CD4-positive, alpha-beta T cell treated with Interleukin-17A for 1 hour (primary cell): Measurements from ENCODE around the gene MXRA8.

ENCODE experiments used
- DNase-seq: peaks from one replicate; pipeline ENCODE4 v3.0.0-alpha.2; 2020

Gene MXRA8

DNA sequence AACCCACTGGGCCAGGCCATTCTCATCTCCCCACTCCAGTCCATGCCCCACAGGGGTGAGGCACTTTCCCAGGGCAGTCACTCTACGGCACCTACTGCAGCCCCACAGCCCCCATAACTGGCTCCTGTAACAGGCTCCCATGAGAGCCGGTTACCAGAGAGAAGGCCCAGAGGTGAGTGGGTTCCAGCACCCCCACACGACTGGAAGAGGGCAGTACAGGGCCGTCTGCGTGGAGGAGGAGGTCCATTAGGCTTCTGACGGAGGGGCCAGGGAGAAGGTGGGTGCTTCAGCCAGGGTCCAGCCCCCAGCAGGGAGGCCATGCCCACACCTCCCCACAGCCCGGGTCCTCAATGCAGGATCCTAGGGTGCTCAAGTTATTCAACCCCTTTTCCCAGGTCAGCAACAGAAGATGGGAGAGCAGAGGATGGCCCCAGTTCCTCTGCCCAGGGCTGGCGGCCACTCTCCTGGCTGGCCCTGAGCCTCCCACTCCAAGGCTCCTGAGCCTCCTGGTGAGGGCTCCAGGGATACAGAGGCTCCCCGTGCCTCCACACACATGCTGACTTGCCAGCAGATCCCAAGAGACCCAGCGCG, 52.2 kb downstream of the MXRA8 start:
- DNase-seq = no peak

DNA sequence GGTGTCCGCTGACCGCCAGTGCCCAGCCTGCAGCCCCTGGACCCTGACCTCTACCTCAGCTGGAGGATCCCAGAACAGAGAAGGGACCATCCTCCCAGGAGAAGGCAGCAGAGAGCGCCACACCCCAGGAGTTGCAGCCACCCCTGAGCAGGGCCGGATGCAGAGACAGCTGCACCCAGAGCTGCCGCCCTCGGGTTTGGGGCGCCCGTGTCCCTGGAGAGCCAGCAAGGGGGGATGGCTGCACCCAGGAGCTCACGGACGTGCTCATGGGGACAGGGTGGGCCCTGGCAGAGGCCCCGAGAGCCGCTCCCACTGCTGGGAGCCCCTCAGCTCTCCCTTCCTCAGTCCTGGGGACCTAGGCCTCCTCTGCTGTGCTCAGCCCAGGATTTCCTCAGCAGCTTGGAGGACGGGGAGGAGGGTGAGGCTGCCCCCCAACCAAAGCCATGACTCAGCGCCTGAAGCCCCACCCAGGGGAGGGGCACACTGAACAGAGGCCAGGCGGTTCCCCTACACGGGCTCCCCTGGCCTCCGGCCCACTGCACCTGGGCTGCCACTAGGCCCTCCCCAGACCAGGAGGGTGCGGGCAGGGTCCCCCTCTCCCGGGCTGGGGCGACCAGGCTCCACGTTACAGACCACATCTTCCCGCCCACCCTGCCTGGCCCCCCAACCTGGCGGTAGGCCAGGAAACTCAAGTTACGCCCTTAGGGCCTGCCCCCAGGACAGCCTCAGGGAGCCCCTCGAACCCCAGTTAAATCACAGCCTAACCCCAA, 52.9 kb downstream of the MXRA8 start:
- peak; percentile 71 for DNase-seq

GRCh38 chr1:1304331-1305299, 53.7 kb downstream of the MXRA8 start:
- DNase-seq = no peak

DNA sequence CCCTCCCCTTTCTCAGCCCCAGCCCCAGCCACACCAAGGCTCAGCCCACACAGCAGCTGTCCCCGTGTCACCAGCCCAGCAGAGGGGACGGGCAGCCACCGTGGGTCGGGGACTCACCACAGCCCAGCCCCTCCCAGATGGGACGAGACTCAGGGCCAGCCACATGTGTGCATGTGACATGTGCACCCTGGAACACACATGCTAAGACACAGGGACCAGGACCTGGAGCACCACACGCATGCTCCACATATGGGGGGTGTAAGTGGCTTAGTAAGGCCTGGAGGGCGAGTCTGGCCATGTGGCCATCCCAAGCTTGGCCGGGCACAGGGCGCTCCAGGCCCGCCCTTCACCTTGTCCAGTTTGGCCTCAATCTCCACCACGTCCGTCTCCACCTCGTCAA, 54.6 kb downstream of the MXRA8 start:
- no peak for DNase-seq

- no peak for DNase-seq
These were observed 55.3 kb downstream of the MXRA8 start for GRCh38 chr1:1302951-1303509.
